Adrenal gland (tissue), 12 donors: ENCODE data around the gene CCZ1. TPM values are rescaled to one million over a fixed set of nuclear protein-coding genes. Genes with fewer than 3 reads are reported as not detected.
"Not testable (repeated sequence)": the region's sequence is repeated elsewhere in the genome, so short reads cannot be mapped to it uniquely, and the experiment has no call there.

Experiments used
- DNase-seq, 7 donors: peaks; one replicate each; pipeline ENCODE4 v3.0.0-alpha.2; 2019 to 2020
- H3K27ac ChIP-seq, 5 donors: fragments of 200-600 bp; sonication (generic) in 4 of 5; 1 replicate in 3 of 5; 2 replicates in 2 of 5; pipeline versions ENCODE4 v1.5.1 to v1.8.0; 2016 to 2020; ENCODE audit warnings: mild to moderate bottlenecking in 1 of 5
- H3K27me3 ChIP-seq: fragments of 200-600 bp; 2 replicates; pipeline ENCODE4 v1.8.0; 2021
- H3K36me3 ChIP-seq, 2 donors: fragments of 200-600 bp; replicated peaks in 1 of 2; 1 replicate in 1 of 2; 2 replicates in 1 of 2; pipeline versions ENCODE4 v1.5.1 to v1.8.0; 2018 to 2022
- H3K4me1 ChIP-seq, 2 donors: fragments of 200-600 bp; replicated peaks in 1 of 2; 1 replicate in 1 of 2; 2 replicates in 1 of 2; pipeline versions ENCODE4 v1.5.1 to v1.8.0; 2018 to 2021
- H3K4me3 ChIP-seq, 4 donors: fragments of 200-600 bp; sonication (generic) in 3 of 4; one replicate each; pipeline ENCODE4 v1.5.1; 2016 to 2018
- H3K9me3 ChIP-seq, 3 donors: fragments of 200-600 bp; sonication (generic) in 1 of 3; replicated peaks in 1 of 3; 1 replicate in 2 of 3; 2 replicates in 1 of 3; pipeline versions ENCODE4 v1.5.1 to v1.8.0; 2016 to 2021
- POLR2A ChIP-seq, 2 donors: fragments of 450-650 bp; IDR thresholded peaks; one replicate each; pipeline ENCODE4 v1.6.1; 2017; ENCODE audit warnings: antibody characterized with exemption in 2 of 2, mild to moderate bottlenecking in 2 of 2, moderate library complexity in 1 of 2
- WGBS, 4 donors: extraction: QIAGEN DNeasy Blood & Tissue Kit in 2 of 4; methylation state at CpG; one replicate each; pipeline versions ENCODE4 v1.1.5 to v1.1.7; 2013 to 2017; 5-methylcytosine and 5-hydroxymethylcytosine counted together
- intact Hi-C, 2 donors: fragments of 100-400 bp; cut with DNase I; formaldehyde crosslinking; loops; one replicate each; pipeline versions ENCODE4 v1.14.1 to v1.15.0; 2022 to 2023
- polyA plus RNA-seq, 3 donors: library from polyadenylated mRNA; stranded (reverse); fragments of 200-250 nt in 2 of 3; fragments of 350-450 nt in 1 of 3; fragmentation: Illumina TruSeq in 1 of 3; extraction: RNeasy Lipid Tissue Mini Kit (QIAGEN cat#74804) in 1 of 3; gene quantifications; one replicate each; pipeline ENCODE4 v1.2.3, GENCODE V29; 2013 to 2014
- total RNA-seq, 9 donors: library from RNA; depleted of rRNA in 4 of 9; stranded (reverse); fragments of >200 nt in 4 of 9; fragments of 120-200 nt in 1 of 9; fragmentation: NEBNext Ultra II Directional in 1 of 9; extraction: Animal tissue kit (Norgen Biotek cat#: 25700) in 1 of 9; gene quantifications; one replicate each; pipeline versions ENCODE4 v1.1.0 to v1.2.4, GENCODE V29; 2013 to 2023
- TF ChIP-seq, protein P1 (sequence below), 6 experiments: fragments of 450-650 bp in 4 of 6; fragments of 200-600 bp in 2 of 6; sonication (generic) in 1 of 6; IDR thresholded peaks; 1 replicate in 5 of 6; 2 replicates in 1 of 6; pipeline versions ENCODE4 v1.5.1 to v1.8.0; 2016 to 2021; ENCODE audit warnings: antibody characterized with exemption in 6 of 6, mild to moderate bottlenecking in 2 of 6, moderate library complexity in 1 of 6
- donor health status: healthy with polysubstance abuse.
- donor health status: Bipolar disorder and iron deficiency.
- donor health status: DM: yes; HTN: yes; CAD: no.
- donor health status: DM: no; HTN: no; CAD: no.
- donor health status: DM: no; HTN: no; CAD: no.
- donor health status: DM: yes; HTN: yes; CAD: no.

CCZ1 gene
- total and polyA plus RNA-seq, 12 donors, result 49.2 to 140 (median 90.9) TPM

DNA sequence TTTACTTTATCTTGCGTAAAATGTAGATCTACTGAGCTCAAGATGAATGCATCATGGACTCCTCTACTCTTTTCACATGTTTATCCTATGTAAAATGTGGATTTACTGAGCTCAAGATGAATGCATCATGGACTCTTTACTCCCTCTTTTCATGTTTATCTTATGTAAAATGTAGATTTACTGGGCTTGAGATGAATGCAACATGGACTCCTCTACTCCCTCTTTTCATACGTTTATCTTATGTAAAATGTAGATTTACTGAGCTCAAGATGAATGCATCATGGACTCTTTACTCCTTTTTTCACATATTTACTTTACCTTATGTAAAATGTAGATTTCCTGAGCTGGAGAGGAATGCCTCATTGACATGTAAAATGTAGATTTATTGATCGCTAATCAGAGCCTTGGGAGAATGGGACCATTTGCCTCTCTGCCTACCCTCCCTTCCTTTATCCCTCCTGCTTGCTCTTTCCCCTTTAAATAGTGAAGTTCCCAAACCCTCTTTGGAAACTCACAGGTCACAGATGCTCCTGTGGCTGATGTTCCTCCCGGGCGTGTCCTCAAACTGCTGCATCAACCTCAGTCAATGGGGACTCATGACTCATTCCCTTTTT, 35.7 kb upstream of the CCZ1 start:
- intact Hi-C loops, H3K4me1 ChIP-seq, H3K4me3 ChIP-seq, H3K9me3 ChIP-seq, H3K36me3 ChIP-seq, H3K27me3 ChIP-seq, DNase-seq, H3K27ac ChIP-seq: not testable (repeated sequence)
- 83 to 91% (median 85%) methylated on average over 5 of the region's 5 CpGs for WGBS, 4 donors

DNA sequence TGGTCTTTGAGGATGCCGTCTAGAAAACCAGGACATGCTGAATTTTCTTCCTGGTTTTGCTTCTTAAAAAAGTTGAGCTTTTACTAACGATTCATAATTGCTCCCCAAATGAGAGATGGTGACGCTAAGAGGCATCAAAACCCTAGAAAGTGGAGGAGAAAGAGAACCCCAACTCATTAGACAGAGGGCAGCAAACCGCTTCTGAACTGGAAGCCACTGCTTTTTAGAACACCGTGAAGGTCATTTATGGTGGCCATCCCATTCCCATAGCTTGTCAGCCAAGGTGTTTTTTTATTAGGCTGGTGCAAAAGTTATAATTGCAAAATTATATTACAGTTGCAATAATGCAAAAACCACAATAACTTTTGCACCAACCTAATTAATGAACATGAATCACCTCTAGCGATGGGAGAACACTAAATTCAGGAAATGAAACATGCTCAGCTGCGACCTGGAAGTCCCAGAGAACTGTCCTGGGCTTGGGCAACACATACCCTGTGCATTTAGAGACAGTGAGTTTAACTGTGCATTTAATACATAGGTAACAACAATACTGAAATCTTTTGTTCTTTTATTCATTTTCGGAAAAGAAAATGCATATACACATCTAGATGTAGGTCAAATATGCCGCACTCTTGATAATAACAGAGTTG, 33.1 kb upstream of the CCZ1 start:
- H3K36me3 ChIP-seq, H3K4me1 ChIP-seq, DNase-seq, H3K27me3 ChIP-seq, intact Hi-C loops, H3K9me3 ChIP-seq, H3K27ac ChIP-seq, H3K4me3 ChIP-seq: not testable (repeated sequence)
- 63 to 65% (median 64%) methylated on average over 8 to 9 of the region's 9 CpGs for WGBS, 4 donors

DNA sequence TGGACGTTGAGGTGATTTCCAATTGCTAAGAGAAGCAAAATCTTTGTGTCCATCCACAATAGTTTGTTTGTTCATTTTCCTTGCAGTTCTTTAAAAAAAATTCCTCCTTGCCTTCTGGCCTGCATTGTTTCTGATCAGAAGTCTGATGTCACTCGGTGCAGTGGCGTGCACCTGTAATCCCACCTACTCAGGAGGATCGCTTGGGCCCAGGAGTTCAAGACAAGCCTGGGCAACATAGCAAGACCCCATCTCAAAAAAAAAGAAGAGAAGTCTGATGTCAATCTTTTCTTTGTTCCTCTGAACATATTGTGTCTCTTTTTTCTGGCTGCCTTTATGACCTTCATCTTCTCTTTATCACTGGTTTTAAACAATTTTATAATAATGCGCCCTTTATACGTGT, 31.5 kb upstream of the CCZ1 start:
- Histone ChIP-seq H3K4me3 (no peak overlapping the region), H3K27me3 (no peaks in the 10 kb centered on the region), H3K36me3 (no peaks in the 10 kb centered on the region), H3K4me1 (no peaks in the 10 kb centered on the region), H3K9me3 (no peaks in the 10 kb centered on the region), H3K27ac (no peak overlapping the region)
- intact Hi-C loops, result no loop called here
- WGBS, 4 donors, result 90 to 91% (median 90%) methylated on average over 6 of the region's 6 CpGs
- TF ChIP-seq POLR2A (IDR thresholded peaks at IDR 0.05), result no peak
- TF ChIP-seq, protein P1, sequence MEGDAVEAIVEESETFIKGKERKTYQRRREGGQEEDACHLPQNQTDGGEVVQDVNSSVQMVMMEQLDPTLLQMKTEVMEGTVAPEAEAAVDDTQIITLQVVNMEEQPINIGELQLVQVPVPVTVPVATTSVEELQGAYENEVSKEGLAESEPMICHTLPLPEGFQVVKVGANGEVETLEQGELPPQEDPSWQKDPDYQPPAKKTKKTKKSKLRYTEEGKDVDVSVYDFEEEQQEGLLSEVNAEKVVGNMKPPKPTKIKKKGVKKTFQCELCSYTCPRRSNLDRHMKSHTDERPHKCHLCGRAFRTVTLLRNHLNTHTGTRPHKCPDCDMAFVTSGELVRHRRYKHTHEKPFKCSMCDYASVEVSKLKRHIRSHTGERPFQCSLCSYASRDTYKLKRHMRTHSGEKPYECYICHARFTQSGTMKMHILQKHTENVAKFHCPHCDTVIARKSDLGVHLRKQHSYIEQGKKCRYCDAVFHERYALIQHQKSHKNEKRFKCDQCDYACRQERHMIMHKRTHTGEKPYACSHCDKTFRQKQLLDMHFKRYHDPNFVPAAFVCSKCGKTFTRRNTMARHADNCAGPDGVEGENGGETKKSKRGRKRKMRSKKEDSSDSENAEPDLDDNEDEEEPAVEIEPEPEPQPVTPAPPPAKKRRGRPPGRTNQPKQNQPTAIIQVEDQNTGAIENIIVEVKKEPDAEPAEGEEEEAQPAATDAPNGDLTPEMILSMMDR (IDR thresholded peaks at IDR 0.05), result no peak
- no peak for DNase-seq

DNA sequence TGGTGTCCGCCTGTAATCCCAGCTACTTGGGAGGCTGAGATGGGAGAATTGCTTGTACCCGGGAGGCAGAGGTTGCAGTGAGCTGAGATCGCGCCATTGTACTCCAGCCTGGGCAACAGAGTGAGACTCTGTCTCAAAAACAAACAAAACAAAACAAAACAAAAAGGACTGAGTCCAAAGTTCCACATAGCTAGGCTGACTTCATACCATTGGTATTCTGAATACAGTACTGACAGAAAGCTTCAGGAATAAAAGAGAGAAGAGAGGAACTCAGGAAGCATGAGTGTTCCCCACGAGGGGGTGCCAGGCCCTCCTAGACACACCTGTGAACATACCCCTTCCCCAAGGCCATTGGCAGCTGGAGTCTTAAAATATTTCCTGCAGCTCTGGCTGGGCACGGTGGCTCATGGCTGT, 29.6 kb upstream of the CCZ1 start:
- H3K4me1 ChIP-seq, H3K27me3 ChIP-seq, H3K36me3 ChIP-seq, DNase-seq, intact Hi-C loops, H3K4me3 ChIP-seq, H3K9me3 ChIP-seq, H3K27ac ChIP-seq: not testable (repeated sequence)
- WGBS, 4 donors, result 77 to 85% (median 82%) methylated on average over 6 of the region's 6 CpGs

DNA sequence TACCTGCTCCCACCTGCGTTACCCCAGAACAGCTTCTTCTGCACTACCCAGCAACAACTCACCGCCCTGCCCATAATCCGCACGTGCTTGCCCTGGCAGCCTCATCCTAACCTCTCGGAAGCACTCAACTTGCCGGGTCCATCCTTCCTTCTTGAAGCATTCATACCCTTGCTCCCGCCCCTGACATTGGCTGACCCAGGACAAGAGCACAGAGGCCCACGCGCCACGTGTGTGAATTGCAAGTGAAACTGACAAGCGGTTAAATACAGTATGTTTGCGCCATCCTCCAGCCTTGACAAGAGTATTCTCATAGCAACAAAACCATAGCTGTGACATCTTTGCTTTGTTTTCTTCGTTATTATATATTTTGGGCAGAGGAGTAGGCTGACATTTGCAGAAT, 28.8 kb upstream of the CCZ1 start:
- Histone ChIP-seq H3K9me3 (no peaks in the 10 kb centered on the region), H3K27me3 (no peaks in the 10 kb centered on the region), H3K27ac (no peak overlapping the region), H3K4me3 (no peak overlapping the region), H3K4me1 (no peaks in the 10 kb centered on the region), H3K36me3 (no peaks in the 10 kb centered on the region)
- DNase-seq, result no peak
- TF ChIP-seq, protein P1 (IDR thresholded peaks at IDR 0.05), result no peak
- TF ChIP-seq POLR2A (IDR thresholded peaks at IDR 0.05), result no peak
- intact Hi-C loops, result no loop called here
- WGBS, 4 donors, result 80 to 86% (median 86%) methylated on average over 13 of the region's 13 CpGs

DNA sequence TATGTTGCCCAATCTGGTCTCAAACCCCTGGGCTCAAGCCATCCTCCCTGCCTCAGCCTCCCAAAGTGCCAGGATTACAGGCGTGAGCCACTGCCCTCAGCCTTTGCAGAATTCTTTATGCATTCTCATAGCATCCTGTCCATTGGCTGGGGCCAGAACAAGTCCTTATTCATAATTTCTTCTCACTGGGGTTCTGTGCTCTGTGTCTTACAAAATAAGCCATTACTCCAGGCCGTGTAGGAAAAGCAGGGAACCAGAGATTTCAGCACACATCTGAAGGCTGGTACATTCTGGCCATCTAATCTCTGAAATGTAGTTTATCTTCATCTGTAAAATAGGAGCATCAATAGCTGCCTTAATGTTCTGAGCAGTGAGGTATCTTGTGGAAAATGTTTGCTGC, 28.2 kb upstream of the CCZ1 start:
- DNase-seq, result no peak
- no peaks in the 10 kb centered on the region for H3K4me1 ChIP-seq
- intact Hi-C loops, result no loop called here
- no peak overlapping the region for H3K4me3 ChIP-seq
- no peak overlapping the region for H3K27ac ChIP-seq
- TF ChIP-seq POLR2A (IDR thresholded peaks at IDR 0.05), result no peak
- TF ChIP-seq, protein P1 (IDR thresholded peaks at IDR 0.05), result no peak
- no peaks in the 10 kb centered on the region for H3K36me3 ChIP-seq
- WGBS, 4 donors, result 64 to 86% (median 72%) methylated on average over 2 of the region's 2 CpGs
- no peaks in the 10 kb centered on the region for H3K9me3 ChIP-seq
- no peaks in the 10 kb centered on the region for H3K27me3 ChIP-seq
